Measurements from ENCODE around the gene CRIM1.

DNA sequence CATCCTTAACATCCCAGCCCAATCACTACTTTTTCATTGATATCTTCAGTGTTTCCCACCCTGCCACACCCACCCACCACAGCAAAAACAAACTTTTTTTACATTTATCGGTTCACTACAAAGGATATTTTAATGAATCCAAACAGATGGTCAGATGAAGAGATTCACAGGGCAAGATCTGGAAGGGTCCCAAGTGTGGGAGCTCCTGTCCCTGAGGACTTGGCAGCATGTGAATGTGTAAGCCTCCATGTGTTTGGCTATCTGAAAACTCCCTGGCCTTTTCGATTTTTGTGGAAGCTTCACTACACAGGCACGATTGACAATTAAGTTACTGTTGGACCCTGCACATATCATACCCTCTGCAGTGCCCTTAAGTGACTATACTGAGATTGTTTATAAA lies 48.1 kb upstream of the CRIM1 start:
- TF ChIP-seq, protein P1, sequence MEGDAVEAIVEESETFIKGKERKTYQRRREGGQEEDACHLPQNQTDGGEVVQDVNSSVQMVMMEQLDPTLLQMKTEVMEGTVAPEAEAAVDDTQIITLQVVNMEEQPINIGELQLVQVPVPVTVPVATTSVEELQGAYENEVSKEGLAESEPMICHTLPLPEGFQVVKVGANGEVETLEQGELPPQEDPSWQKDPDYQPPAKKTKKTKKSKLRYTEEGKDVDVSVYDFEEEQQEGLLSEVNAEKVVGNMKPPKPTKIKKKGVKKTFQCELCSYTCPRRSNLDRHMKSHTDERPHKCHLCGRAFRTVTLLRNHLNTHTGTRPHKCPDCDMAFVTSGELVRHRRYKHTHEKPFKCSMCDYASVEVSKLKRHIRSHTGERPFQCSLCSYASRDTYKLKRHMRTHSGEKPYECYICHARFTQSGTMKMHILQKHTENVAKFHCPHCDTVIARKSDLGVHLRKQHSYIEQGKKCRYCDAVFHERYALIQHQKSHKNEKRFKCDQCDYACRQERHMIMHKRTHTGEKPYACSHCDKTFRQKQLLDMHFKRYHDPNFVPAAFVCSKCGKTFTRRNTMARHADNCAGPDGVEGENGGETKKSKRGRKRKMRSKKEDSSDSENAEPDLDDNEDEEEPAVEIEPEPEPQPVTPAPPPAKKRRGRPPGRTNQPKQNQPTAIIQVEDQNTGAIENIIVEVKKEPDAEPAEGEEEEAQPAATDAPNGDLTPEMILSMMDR (IDR thresholded peaks at IDR 0.05): no peak
- TF ChIP-seq ZFX (IDR thresholded peaks at IDR 0.05; ENCODE audit: borderline replicate concordance): no peak

All from 22Rv1 (cell line).